Nephron (organoid): ENCODE results near the gene KLHL10.
A peak's percentile ranks its signal among the peaks of the same experiment; 100 is the strongest.

Experiments
- H3K27ac Mint-ChIP-seq, 3 experiments: 2 replicates each; pipeline ENCODE4 v1.8.0; 2020; ENCODE audit warnings: mixed read lengths in 3 of 3, mild to moderate bottlenecking in 2 of 3, moderate library complexity in 1 of 3
- H3K27me3 Mint-ChIP-seq: 2 replicates; pipeline ENCODE4 v1.8.0; 2021; ENCODE audit warnings: low read depth, mild to moderate bottlenecking, moderate library complexity, mixed read lengths
- H3K36me3 Mint-ChIP-seq: 2 replicates; pipeline ENCODE4 v1.8.0; 2020; ENCODE audit warnings: low read depth, mixed read lengths
- H3K4me1 Mint-ChIP-seq: 2 replicates; pipeline ENCODE4 v1.8.0; 2020; ENCODE audit warnings: mixed read lengths
- H3K4me3 Mint-ChIP-seq, 3 experiments: 2 replicates each; pipeline ENCODE4 v1.8.0; 2020; ENCODE audit warnings: mild to moderate bottlenecking in 3 of 3, mixed read lengths in 3 of 3, moderate library complexity in 2 of 3
- H3K9me3 Mint-ChIP-seq: 2 replicates; pipeline ENCODE4 v1.8.0; 2020; ENCODE audit warnings: mixed read lengths
- CTCF ChIP-seq, 3 experiments: fragments of 200-600 bp; sonication (generic); IDR thresholded peaks; one replicate each; pipeline ENCODE4 v1.5.0; 2021; ENCODE audit warnings: antibody characterized with exemption in 3 of 3; ENCODE audit not compliant: unreplicated experiment in 3 of 3

KLHL10 gene

GRCh38 chr17:41894791-41895331 is 57.2 kb downstream of the KLHL10 start:
- TF ChIP-seq CTCF (IDR thresholded peaks at IDR 0.05; ENCODE audit: unreplicated experiment in 3 of 3): no peak
- no peaks in the 10 kb centered on the region for H3K27me3 Mint-ChIP-seq
- peaks cover 77% of the 10 kb centered on the region for H3K36me3 Mint-ChIP-seq
- peak overlapping the region in 2 of 3 experiments; percentile 39 to 87 for H3K27ac Mint-ChIP-seq
- no peaks in the 10 kb centered on the region for H3K9me3 Mint-ChIP-seq
- H3K4me1 Mint-ChIP-seq: peaks cover 11% of the 10 kb centered on the region
- no peak overlapping the region for H3K4me3 Mint-ChIP-seq

- no peak for TF ChIP-seq CTCF (IDR thresholded peaks at IDR 0.05; ENCODE audit: unreplicated experiment in 3 of 3)
- H3K36me3 Mint-ChIP-seq: peaks cover 78% of the 10 kb centered on the region
- H3K9me3 Mint-ChIP-seq: no peaks in the 10 kb centered on the region
- H3K4me3 Mint-ChIP-seq: no peak overlapping the region
- H3K4me1 Mint-ChIP-seq: peaks cover 11% of the 10 kb centered on the region
- H3K27me3 Mint-ChIP-seq: no peaks in the 10 kb centered on the region
- H3K27ac Mint-ChIP-seq: peak overlapping the region; percentile 28 to 87 (median 61)
Measured at GRCh38 chr17:41895617-41896016, 58.0 kb downstream of the KLHL10 start.

GRCh38 chr17:41896726-41897125 is 59.1 kb downstream of the KLHL10 start:
- Mint-ChIP-seq H3K4me1 (peaks cover 11% of the 10 kb centered on the region), H3K27me3 (no peaks in the 10 kb centered on the region), H3K9me3 (no peaks in the 10 kb centered on the region), H3K4me3 (no peak overlapping the region), H3K27ac (peak overlapping the region in 1 of 3 experiments; percentile 61), H3K36me3 (peaks cover 85% of the 10 kb centered on the region)
- no peak for TF ChIP-seq CTCF (IDR thresholded peaks at IDR 0.05; ENCODE audit: unreplicated experiment in 3 of 3)
